ENCODE measurements around the gene CEP57. TPM values are rescaled to one million over a fixed set of nuclear protein-coding genes. Genes with fewer than 3 reads are reported as not detected.
"Not testable (repeated sequence)": the region's sequence is repeated elsewhere in the genome, so short reads cannot be mapped to it uniquely, and the experiment has no call there.

The CEP57 gene
- total RNA-seq, 1 donor from 2014 or later, result 41.0 TPM

- DNase-seq (ENCODE audit: low read depth), result no peak
- TF ChIP-seq CTCF (conservative IDR thresholded peaks at IDR 0.05; ENCODE audit: low read depth, low read length), result no peak
- H3K4me3 ChIP-seq (ENCODE audit: low read depth, low read length), result no peak overlapping the region
These were observed 15.6 kb downstream of the CEP57 start for GRCh38 chr11:95805869-95806268.

GRCh38 chr11:95806464-95806863 lies 16.2 kb downstream of the CEP57 start:
- not testable (repeated sequence) for DNase-seq (ENCODE audit: low read depth); H3K4me3 ChIP-seq (ENCODE audit: low read depth, low read length)

GRCh38 chr11:95811052-95811451 lies 20.8 kb downstream of the CEP57 start:
- DNase-seq (ENCODE audit: low read depth); H3K4me3 ChIP-seq (ENCODE audit: low read depth, low read length): not testable (repeated sequence)

- no peak for TF ChIP-seq CTCF (conservative IDR thresholded peaks at IDR 0.05; ENCODE audit: low read depth, low read length)
These were observed 25.7 kb downstream of the CEP57 start for GRCh38 chr11:95816037-95816436.

GRCh38 chr11:95821640-95822039 lies 31.3 kb downstream of the CEP57 start:
- H3K4me3 ChIP-seq (ENCODE audit: low read depth, low read length), result no peak overlapping the region
- TF ChIP-seq CTCF (conservative IDR thresholded peaks at IDR 0.05; ENCODE audit: low read depth, low read length), result no peak
- DNase-seq (ENCODE audit: low read depth), result no peak

More at GRCh38 chr11:95816037-95816436, 25.7 kb downstream of the CEP57 start:
- H3K4me3 ChIP-seq (ENCODE audit: low read depth, low read length), result no peak overlapping the region
- no peak for DNase-seq (ENCODE audit: low read depth)

- DNase-seq (ENCODE audit: low read depth), result no peak
- TF ChIP-seq CTCF (conservative IDR thresholded peaks at IDR 0.05; ENCODE audit: low read depth, low read length), result no peak
- no peak overlapping the region for H3K4me3 ChIP-seq (ENCODE audit: low read depth, low read length)
These were observed 37.4 kb downstream of the CEP57 start for GRCh38 chr11:95827696-95828095.

- no peak for DNase-seq (ENCODE audit: low read depth)
- no peak overlapping the region for H3K4me3 ChIP-seq (ENCODE audit: low read depth, low read length)
- no peak for TF ChIP-seq CTCF (conservative IDR thresholded peaks at IDR 0.05; ENCODE audit: low read depth, low read length)
These were observed 39.4 kb downstream of the CEP57 start for GRCh38 chr11:95829580-95830259.

- TF ChIP-seq CTCF (conservative IDR thresholded peaks at IDR 0.05; ENCODE audit: low read depth, low read length), result no peak
- H3K4me3 ChIP-seq (ENCODE audit: low read depth, low read length), result no peak overlapping the region
- peak; percentile 53 for DNase-seq (ENCODE audit: low read depth)
These were observed 41.0 kb downstream of the CEP57 start for GRCh38 chr11:95831198-95831883.

Data from epithelial cell of proximal tubule (primary cell).